Fibroblast of pulmonary artery (primary cell): ENCODE results near the gene PSEN2.

Source experiments
- DNase-seq: peaks from one replicate; pipeline ENCODE4 v3.0.0-alpha.2; 2010; ENCODE audit warnings: low read depth
- H3K4me3 ChIP-seq: replicated peaks from 2 replicates; pipeline ENCODE4 v1.5.1; 2011; ENCODE audit warnings: low read depth, mild to moderate bottlenecking, control low read depth, low read length, moderate library complexity
- TF ChIP-seq, protein P1 (sequence below): IDR thresholded peaks from 2 replicates; pipeline ENCODE4 v1.5.1; 2011; ENCODE audit warnings: mild to moderate bottlenecking, control low read depth, low read length, inconsistent platforms; ENCODE audit errors: missing control alignments

PSEN2 gene

GRCh38 chr1:226873771-226874578 lies 3.6 kb downstream of the PSEN2 start:
- DNase-seq: no peak
- H3K4me3 ChIP-seq: no peak overlapping the region
- TF ChIP-seq, protein P1, sequence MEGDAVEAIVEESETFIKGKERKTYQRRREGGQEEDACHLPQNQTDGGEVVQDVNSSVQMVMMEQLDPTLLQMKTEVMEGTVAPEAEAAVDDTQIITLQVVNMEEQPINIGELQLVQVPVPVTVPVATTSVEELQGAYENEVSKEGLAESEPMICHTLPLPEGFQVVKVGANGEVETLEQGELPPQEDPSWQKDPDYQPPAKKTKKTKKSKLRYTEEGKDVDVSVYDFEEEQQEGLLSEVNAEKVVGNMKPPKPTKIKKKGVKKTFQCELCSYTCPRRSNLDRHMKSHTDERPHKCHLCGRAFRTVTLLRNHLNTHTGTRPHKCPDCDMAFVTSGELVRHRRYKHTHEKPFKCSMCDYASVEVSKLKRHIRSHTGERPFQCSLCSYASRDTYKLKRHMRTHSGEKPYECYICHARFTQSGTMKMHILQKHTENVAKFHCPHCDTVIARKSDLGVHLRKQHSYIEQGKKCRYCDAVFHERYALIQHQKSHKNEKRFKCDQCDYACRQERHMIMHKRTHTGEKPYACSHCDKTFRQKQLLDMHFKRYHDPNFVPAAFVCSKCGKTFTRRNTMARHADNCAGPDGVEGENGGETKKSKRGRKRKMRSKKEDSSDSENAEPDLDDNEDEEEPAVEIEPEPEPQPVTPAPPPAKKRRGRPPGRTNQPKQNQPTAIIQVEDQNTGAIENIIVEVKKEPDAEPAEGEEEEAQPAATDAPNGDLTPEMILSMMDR: no peak

DNA sequence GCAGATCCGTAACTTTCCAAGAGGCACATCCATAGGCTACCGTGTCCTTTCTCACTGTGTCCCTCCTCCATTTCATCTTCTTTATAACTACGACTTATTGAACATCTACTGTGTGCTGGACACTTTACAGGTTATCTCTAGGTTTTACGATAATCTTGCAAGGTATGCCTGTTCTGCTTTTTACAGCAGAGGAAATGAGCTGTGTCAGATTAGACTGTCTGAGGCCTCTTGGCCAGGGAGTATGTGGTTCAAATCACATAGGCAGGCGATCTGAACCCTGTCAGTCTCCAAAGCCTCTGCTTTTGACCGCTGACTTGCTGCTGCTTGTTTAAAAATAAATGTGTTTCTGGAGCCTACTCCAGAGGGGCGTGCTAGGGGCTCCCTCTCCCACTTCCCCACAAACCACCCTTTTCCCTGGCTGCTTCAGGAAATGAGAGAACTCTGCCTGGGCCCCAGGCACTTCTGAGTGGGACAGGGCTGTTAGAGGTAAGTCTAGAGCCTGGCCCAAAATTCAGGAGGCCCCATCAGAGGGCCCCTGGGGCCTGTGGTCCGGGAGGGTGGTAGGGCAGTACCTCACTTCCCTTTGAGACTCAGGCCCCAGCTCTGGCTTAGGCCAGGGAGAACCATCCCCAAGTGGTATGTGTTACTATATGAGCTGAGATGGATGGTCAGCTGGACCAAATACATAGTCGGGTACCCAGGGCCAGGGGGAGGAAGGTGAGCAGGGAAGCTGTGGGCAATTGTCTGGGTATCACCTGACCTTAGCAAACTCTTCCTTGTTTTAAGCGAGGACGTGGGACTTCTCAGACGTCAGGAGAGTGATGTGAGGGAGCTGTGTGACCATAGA lies 4.4 kb downstream of the PSEN2 start:
- no peak for DNase-seq
- TF ChIP-seq, protein P1: no peak

GRCh38 chr1:226875641-226876295 lies 5.4 kb downstream of the PSEN2 start:
- TF ChIP-seq, protein P1: no peak
- H3K4me3 ChIP-seq: no peak overlapping the region
- DNase-seq: peak; percentile 42

More for the DNA sequence above, 4.4 kb downstream of the PSEN2 start:
- no peak overlapping the region for H3K4me3 ChIP-seq

DNA sequence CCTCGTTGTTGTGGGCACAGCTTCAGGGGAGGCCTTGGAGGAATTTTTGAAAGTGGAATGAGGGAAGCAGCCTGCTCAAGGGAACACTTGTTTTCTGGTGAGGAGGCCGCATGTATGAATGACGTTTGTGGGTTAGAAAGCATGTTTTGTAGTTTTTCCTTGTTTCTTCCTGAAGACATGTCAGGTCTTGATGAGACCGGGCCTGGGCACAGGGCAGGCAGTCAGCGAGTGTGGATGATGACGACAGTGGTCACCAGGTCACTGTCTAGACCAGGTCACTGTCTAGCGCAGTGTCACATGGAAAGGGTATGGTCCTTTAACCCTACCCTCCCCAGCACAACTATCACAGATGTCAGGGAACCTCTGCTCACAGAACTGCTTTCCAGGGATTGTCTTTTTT lies 7.3 kb downstream of the PSEN2 start:
- H3K4me3 ChIP-seq: no peak overlapping the region
- DNase-seq: no peak
- TF ChIP-seq, protein P1: no peak

- TF ChIP-seq, protein P1: no peak
- DNase-seq: no peak
Measured at GRCh38 chr1:226880372-226881287, 10.2 kb downstream of the PSEN2 start.

More at GRCh38 chr1:226880372-226881287, 10.2 kb downstream of the PSEN2 start:
- H3K4me3 ChIP-seq: no peak overlapping the region
